HL-60 (cell line): ENCODE data around the gene HYOU1.

ENCODE experiments used
- CTCF ChIP-seq: IDR thresholded peaks from one replicate; pipeline ENCODE4 v1.5.1; 2011; ENCODE audit warnings: low read length, control low read depth, inconsistent platforms; ENCODE audit not compliant: insufficient read depth
- GABPA ChIP-seq: IDR thresholded peaks from 2 replicates; pipeline ENCODE4 v1.6.1; 2012; ENCODE audit warnings: low read depth
- POLR2AphosphoS5 ChIP-seq: IDR thresholded peaks from 2 replicates; pipeline ENCODE4 v1.6.1; 2012; ENCODE audit warnings: low read depth

DNA sequence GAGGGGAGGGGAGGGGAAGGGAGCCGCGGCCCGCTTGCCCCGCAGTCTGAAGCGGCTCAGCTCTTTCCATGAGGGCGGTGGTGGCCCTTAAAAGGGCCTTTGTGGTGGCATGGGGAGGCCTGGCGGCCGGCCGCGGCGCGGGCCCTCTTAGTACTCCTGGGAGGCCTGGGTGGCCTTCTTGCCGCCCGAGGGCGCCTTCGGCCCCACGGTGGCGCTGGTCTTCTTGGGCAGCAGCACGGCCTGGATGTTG lies 37.7 kb upstream of the HYOU1 start:
- no peak for TF ChIP-seq POLR2AphosphoS5
- no peak for TF ChIP-seq CTCF
- TF ChIP-seq GABPA = no peak
